Measurements from ENCODE around the gene NDUFA3. TPM values are rescaled to one million over a fixed set of nuclear protein-coding genes. Genes with fewer than 3 reads are reported as not detected.

The NDUFA3 gene
- total RNA-seq (2021), result 144 and 148 TPM in 2 replicates
- percentile 72 among the genes with signal in this experiment for Bru-seq, nascent RNA
- BruChase-seq, experiment 1, labeled RNA remaining after a 2-hour chase, result percentile 76 among the genes with signal in this experiment
- percentile 83 among the genes with signal in this experiment for BruChase-seq, experiment 2, labeled RNA remaining after a 6-hour chase
- long read RNA-seq, transcript NDUFA3-214 (4 exons, 963 nt), result major isoform, 112 of 130 reads
- long read RNA-seq, partial matches to known transcripts, result 1 of 130 reads
- long read RNA-seq, other reads (novel, unspliced or antisense), result 5 of 130 reads

GRCh38 chr19:54102421-54103169, at the start of gene NDUFA3:
TSS of gene NDUFA3 (plus strand) at chr19:54102855. CDS start at chr19:54102879, 24 bp downstream.
- CTCF ChIA-PET, result no interaction called here
- Histone ChIP-seq H3K9me3 (ENCODE audit: low read depth, low read length, poor library complexity, severe bottlenecking) (no peaks in the 10 kb centered on the region), H3K27me3 (replicated peaks; ENCODE audit: insufficient read depth, low read depth, low read length, poor library complexity) (no peaks in the 10 kb centered on the region), H3K4me1 (ENCODE audit: insufficient read depth, low read length, poor library complexity, severe bottlenecking) (no peaks in the 10 kb centered on the region), H3K36me3 (ENCODE audit: insufficient read depth, low read length, poor library complexity, severe bottlenecking) (peaks cover 20% of the 10 kb centered on the region), H3K4me3 (ENCODE audit: low read depth, low read length, poor library complexity, severe bottlenecking) (peak within 1 kb of the TSS; percentile 75), H3K27ac (ENCODE audit: low read depth, low read length, poor library complexity, severe bottlenecking) (peak within 1 kb of the TSS; percentile 77)
- DNase-seq (ENCODE audit: low spot score), result peak; percentile 99
- intact Hi-C loops (cut with micrococcal nuclease; ENCODE audit: unreplicated experiment), result no loop called here
- POLR2A ChIA-PET (ENCODE audit: low non-redundant PET), result no interaction called here
- TF ChIP-seq EZH2 (IDR thresholded peaks at IDR 0.05; ENCODE audit: borderline replicate concordance, low read depth, low read length, poor library complexity, severe bottlenecking) (no peak), CTCF (conservative IDR thresholded peaks at IDR 0.05; ENCODE audit: low read depth, low read length) (no peak)
- BruUV-seq (replicated peaks), result no TSS peak

- no peak for TF ChIP-seq CTCF (conservative IDR thresholded peaks at IDR 0.05; ENCODE audit: low read depth, low read length)
- TF ChIP-seq EZH2 (IDR thresholded peaks at IDR 0.05; ENCODE audit: borderline replicate concordance, low read depth, low read length, poor library complexity, severe bottlenecking), result no peak
- no TSS peak for BruUV-seq (replicated peaks)
- intact Hi-C loops (cut with micrococcal nuclease; ENCODE audit: unreplicated experiment), result no loop called here
- H3K27ac ChIP-seq (ENCODE audit: low read depth, low read length, poor library complexity, severe bottlenecking), result no peak overlapping the region
- no peak for DNase-seq (ENCODE audit: low spot score)
- H3K27me3 ChIP-seq (replicated peaks; ENCODE audit: insufficient read depth, low read depth, low read length, poor library complexity), result no peaks in the 10 kb centered on the region
- no peak overlapping the region for H3K4me3 ChIP-seq (ENCODE audit: low read depth, low read length, poor library complexity, severe bottlenecking)
- no peaks in the 10 kb centered on the region for H3K9me3 ChIP-seq (ENCODE audit: low read depth, low read length, poor library complexity, severe bottlenecking)
- H3K4me1 ChIP-seq (ENCODE audit: insufficient read depth, low read length, poor library complexity, severe bottlenecking), result no peaks in the 10 kb centered on the region
- CTCF ChIA-PET, result no interaction called here
- no peaks in the 10 kb centered on the region for H3K36me3 ChIP-seq (ENCODE audit: insufficient read depth, low read length, poor library complexity, severe bottlenecking)
- POLR2A ChIA-PET (ENCODE audit: low non-redundant PET), result no interaction called here
These were observed 40.0 kb upstream of the NDUFA3 start for GRCh38 chr19:54062643-54063042.

- no peaks in the 10 kb centered on the region for H3K4me1 ChIP-seq (ENCODE audit: insufficient read depth, low read length, poor library complexity, severe bottlenecking)
- no peak for TF ChIP-seq CTCF (conservative IDR thresholded peaks at IDR 0.05; ENCODE audit: low read depth, low read length)
- TF ChIP-seq EZH2 (IDR thresholded peaks at IDR 0.05; ENCODE audit: borderline replicate concordance, low read depth, low read length, poor library complexity, severe bottlenecking), result no peak
- H3K4me3 ChIP-seq (ENCODE audit: low read depth, low read length, poor library complexity, severe bottlenecking), result no peak within 1 kb of the TSS
- no peaks in the 10 kb centered on the region for H3K36me3 ChIP-seq (ENCODE audit: insufficient read depth, low read length, poor library complexity, severe bottlenecking)
- BruUV-seq (replicated peaks), result no TSS peak
- ChIA-PET CTCF (no interaction called here), POLR2A (ENCODE audit: low non-redundant PET) (interaction anchor here (0.6 kb wide), 1 partner anchor 9 kb away, joined by 5 read pairs; no protein-coding TSS in a partner anchor)
- no peak within 1 kb of the TSS for H3K27ac ChIP-seq (ENCODE audit: low read depth, low read length, poor library complexity, severe bottlenecking)
- DNase-seq (ENCODE audit: low spot score), result no peak
- intact Hi-C loops (cut with micrococcal nuclease; ENCODE audit: unreplicated experiment), result no loop called here
- H3K9me3 ChIP-seq (ENCODE audit: low read depth, low read length, poor library complexity, severe bottlenecking), result no peaks in the 10 kb centered on the region
- H3K27me3 ChIP-seq (replicated peaks; ENCODE audit: insufficient read depth, low read depth, low read length, poor library complexity), result no peaks in the 10 kb centered on the region
These were observed 39.1 kb upstream of the NDUFA3 start, which contains the start of gene VSTM1 for GRCh38 chr19:54063350-54064116. TSS of gene VSTM1 (minus strand) at chr19:54063897. CDS start at chr19:54063777, 120 bp downstream.
